MM.1S (cell line): Measurements from ENCODE around the gene JCAD.

Source experiments
- EZH2phosphoT487 ChIP-seq: fragments of 300-600 bp; sonication (generic); IDR thresholded peaks from 2 replicates; pipeline ENCODE4 v1.6.1; 2018; ENCODE audit warnings: antibody characterized with exemption, low read length
- TF ChIP-seq, protein P1 (sequence below): fragments of 300-600 bp; sonication (generic); IDR thresholded peaks from 2 replicates; pipeline ENCODE4 v1.5.1; 2016; ENCODE audit warnings: antibody characterized with exemption, low read length, mixed read lengths

DNA sequence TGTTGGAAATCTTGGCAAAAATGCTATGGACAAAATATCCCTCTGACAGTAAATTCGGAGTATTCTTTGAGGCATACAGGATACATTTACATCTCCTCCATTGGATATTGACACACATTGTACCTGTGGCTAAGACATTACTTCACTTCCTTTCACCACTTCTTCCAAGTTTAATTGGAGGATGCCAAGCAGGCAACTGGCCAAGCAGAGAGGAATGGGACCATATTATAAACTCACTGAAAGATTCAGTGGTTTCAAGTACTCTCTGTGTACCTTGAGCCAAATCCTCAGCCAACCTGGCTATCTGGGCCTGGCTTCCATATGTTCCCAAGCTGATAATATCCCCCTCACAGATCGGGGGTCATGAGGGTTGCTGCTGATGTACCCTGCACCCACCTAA, 14.7 kb upstream of the JCAD start:
- TF ChIP-seq, protein P1, sequence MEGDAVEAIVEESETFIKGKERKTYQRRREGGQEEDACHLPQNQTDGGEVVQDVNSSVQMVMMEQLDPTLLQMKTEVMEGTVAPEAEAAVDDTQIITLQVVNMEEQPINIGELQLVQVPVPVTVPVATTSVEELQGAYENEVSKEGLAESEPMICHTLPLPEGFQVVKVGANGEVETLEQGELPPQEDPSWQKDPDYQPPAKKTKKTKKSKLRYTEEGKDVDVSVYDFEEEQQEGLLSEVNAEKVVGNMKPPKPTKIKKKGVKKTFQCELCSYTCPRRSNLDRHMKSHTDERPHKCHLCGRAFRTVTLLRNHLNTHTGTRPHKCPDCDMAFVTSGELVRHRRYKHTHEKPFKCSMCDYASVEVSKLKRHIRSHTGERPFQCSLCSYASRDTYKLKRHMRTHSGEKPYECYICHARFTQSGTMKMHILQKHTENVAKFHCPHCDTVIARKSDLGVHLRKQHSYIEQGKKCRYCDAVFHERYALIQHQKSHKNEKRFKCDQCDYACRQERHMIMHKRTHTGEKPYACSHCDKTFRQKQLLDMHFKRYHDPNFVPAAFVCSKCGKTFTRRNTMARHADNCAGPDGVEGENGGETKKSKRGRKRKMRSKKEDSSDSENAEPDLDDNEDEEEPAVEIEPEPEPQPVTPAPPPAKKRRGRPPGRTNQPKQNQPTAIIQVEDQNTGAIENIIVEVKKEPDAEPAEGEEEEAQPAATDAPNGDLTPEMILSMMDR: no peak
- no peak for TF ChIP-seq EZH2phosphoT487
